ENCODE measurements around the gene CRYBB1.
A peak's percentile ranks its signal among the peaks of the same experiment; 100 is the strongest.

Gene CRYBB1

GRCh38 chr22:26602127-26602526 is 15.7 kb downstream of the CRYBB1 start:
- DNase-seq, result no peak

GRCh38 chr22:26601726-26602125 is 16.1 kb downstream of the CRYBB1 start:
- DNase-seq, result no peak

GRCh38 chr22:26599505-26599904 is 18.3 kb downstream of the CRYBB1 start:
- DNase-seq, result no peak

- DNase-seq, result no peak
These were observed 20.3 kb downstream of the CRYBB1 start for GRCh38 chr22:26597480-26597879.

GRCh38 chr22:26597026-26597425 is 20.8 kb downstream of the CRYBB1 start:
- DNase-seq, result peak in 1 of 5 experiments; percentile 77

- DNase-seq, result no peak
These were observed 24.1 kb downstream of the CRYBB1 start for GRCh38 chr22:26593763-26594162.

GRCh38 chr22:26592421-26592891 is 25.4 kb downstream of the CRYBB1 start:
- peak in 3 of 5 experiments; percentile 11 to 86 (median 79) for DNase-seq

GRCh38 chr22:26589845-26590736 is 27.7 kb downstream of the CRYBB1 start, which contains the start of gene TPST2:
Gene TPST2, minus strand, starts transcription at chr22:26590132. Its CDS starts 48,502 bp downstream, at chr22:26541630.
- DNase-seq, result peak; percentile 63 to 77 (median 71)

- peak in 3 of 5 experiments; percentile 10 to 40 (median 25) for DNase-seq
These were observed 28.4 kb downstream of the CRYBB1 start for GRCh38 chr22:26589367-26589844.

- no peak for DNase-seq
These were observed 29.0 kb downstream of the CRYBB1 start for GRCh38 chr22:26588729-26589366.

GRCh38 chr22:26587991-26588613 is 29.7 kb downstream of the CRYBB1 start:
- DNase-seq, result no peak

GRCh38 chr22:26586556-26587325 is 31.1 kb downstream of the CRYBB1 start:
- DNase-seq, result peak in 1 of 5 experiments; percentile 30

GRCh38 chr22:26585104-26585790 is 32.6 kb downstream of the CRYBB1 start:
- DNase-seq, result no peak

- DNase-seq, result no peak
These were observed 33.8 kb downstream of the CRYBB1 start for GRCh38 chr22:26584010-26584409.

- DNase-seq, result no peak
These were observed 36.1 kb downstream of the CRYBB1 start for GRCh38 chr22:26581633-26582168.

- DNase-seq, result no peak
These were observed 36.8 kb downstream of the CRYBB1 start for GRCh38 chr22:26581026-26581425.

GRCh38 chr22:26580240-26580962 is 37.4 kb downstream of the CRYBB1 start:
- no peak for DNase-seq

GRCh38 chr22:26579331-26579886 is 38.4 kb downstream of the CRYBB1 start:
- peak in 4 of 5 experiments; percentile 15 to 79 (median 53) for DNase-seq

- DNase-seq, result no peak
These were observed 40.7 kb downstream of the CRYBB1 start for GRCh38 chr22:26577081-26577480.

- no peak for DNase-seq
These were observed 41.7 kb downstream of the CRYBB1 start for GRCh38 chr22:26576026-26576680.

Data from T-helper 2 cell (primary cell).